ENCODE data around the gene TCP11L1.
A peak's percentile ranks its signal among the peaks of the same experiment; 100 is the strongest.

TCP11L1 gene

DNA sequence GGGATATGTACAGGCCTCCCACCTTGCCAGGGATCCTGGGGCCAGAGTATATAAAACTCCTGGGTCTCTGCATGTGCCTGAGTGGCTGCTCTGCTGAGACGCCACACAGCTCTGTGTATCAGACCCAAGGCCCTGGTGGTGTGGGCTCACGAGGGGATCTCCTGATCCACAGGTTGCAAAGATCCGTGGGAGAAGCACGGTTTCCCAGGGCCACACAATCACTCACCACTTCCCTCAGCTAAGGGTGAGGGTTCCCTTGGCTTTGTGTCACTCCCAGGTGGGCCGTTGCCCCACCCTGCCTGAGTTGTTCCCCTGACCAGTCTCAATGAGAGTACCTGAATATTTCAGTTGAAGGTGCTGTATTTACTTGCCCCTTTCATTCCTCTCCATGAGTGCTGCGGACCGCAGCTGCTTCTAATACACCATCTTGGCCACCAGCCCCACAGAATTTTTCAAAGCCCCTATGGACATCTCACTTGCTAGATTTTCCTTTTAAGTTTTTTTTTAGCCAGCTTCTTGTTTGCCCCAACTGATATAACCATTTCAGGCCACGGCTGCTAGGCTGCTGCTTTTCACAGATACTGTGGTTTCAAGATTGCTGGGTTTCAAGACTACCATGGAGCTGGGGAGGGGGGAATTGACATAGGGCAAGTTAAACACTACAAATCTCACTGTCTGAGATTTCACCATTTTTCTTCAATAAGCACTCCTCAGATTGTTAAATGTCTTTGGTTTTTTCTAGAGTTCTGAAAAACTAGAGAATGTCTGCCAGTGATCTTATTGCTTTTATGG lies 37.4 kb upstream of the TCP11L1 start:
- DNase-seq (ENCODE audit: low read depth), result no peak
- H3K4me3 ChIP-seq (ENCODE audit: control insufficient read depth, low read depth, low read length), result no peak overlapping the region
- no peak for TF ChIP-seq CTCF (IDR thresholded peaks at IDR 0.05; ENCODE audit: control insufficient read depth, insufficient read depth, low read depth, low read length, missing control alignments)

DNA sequence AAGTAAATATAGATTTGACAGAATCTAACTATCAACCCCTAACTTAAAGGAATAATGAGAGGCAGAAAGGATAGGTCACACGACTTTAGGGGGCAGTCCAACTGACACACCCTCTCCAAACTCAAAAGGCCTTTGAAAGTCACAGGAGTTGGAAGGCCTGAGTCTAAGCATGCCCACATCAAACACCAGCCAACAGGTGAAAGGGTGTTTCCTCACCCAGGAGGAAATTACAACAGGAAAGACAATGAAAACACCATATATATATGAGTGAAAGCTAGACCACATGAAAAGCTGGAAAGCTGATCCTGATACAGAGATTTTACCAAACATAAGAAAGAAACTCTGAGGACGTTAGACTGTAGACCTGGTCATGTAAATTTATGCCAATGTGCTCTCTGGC lies 34.2 kb upstream of the TCP11L1 start:
- TF ChIP-seq CTCF (IDR thresholded peaks at IDR 0.05; ENCODE audit: control insufficient read depth, insufficient read depth, low read depth, low read length, missing control alignments), result no peak
- DNase-seq (ENCODE audit: low read depth), result no peak
- H3K4me3 ChIP-seq (ENCODE audit: control insufficient read depth, low read depth, low read length), result no peak overlapping the region

DNA sequence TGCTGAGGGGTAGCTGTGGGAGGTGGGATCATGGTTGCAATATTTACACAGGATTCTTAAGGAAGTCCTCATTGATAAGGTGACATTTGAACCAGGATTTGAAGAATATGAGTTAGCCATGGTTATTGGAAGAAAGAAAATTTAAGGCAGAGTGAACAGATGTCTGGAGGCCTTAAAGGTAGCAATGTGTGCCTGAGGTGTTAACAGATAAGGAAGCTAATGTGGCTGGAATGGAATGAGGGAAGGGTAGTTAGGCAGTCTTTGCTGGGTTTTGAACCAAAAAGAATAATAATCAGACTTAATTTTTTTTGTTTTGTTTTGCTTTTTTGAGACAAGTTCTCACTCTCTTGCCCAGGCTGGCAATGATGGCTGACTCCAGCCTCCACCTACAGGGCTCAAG lies 33.4 kb upstream of the TCP11L1 start:
- TF ChIP-seq CTCF (IDR thresholded peaks at IDR 0.05; ENCODE audit: control insufficient read depth, insufficient read depth, low read depth, low read length, missing control alignments), result no peak
- DNase-seq (ENCODE audit: low read depth), result no peak
- H3K4me3 ChIP-seq (ENCODE audit: control insufficient read depth, low read depth, low read length), result no peak overlapping the region

- H3K4me3 ChIP-seq (ENCODE audit: control insufficient read depth, low read depth, low read length), result no peak overlapping the region
- no peak for TF ChIP-seq CTCF (IDR thresholded peaks at IDR 0.05; ENCODE audit: control insufficient read depth, insufficient read depth, low read depth, low read length, missing control alignments)
- no peak for DNase-seq (ENCODE audit: low read depth)
Observed at GRCh38 chr11:33013755-33014154, 25.6 kb upstream of the TCP11L1 start.

DNA sequence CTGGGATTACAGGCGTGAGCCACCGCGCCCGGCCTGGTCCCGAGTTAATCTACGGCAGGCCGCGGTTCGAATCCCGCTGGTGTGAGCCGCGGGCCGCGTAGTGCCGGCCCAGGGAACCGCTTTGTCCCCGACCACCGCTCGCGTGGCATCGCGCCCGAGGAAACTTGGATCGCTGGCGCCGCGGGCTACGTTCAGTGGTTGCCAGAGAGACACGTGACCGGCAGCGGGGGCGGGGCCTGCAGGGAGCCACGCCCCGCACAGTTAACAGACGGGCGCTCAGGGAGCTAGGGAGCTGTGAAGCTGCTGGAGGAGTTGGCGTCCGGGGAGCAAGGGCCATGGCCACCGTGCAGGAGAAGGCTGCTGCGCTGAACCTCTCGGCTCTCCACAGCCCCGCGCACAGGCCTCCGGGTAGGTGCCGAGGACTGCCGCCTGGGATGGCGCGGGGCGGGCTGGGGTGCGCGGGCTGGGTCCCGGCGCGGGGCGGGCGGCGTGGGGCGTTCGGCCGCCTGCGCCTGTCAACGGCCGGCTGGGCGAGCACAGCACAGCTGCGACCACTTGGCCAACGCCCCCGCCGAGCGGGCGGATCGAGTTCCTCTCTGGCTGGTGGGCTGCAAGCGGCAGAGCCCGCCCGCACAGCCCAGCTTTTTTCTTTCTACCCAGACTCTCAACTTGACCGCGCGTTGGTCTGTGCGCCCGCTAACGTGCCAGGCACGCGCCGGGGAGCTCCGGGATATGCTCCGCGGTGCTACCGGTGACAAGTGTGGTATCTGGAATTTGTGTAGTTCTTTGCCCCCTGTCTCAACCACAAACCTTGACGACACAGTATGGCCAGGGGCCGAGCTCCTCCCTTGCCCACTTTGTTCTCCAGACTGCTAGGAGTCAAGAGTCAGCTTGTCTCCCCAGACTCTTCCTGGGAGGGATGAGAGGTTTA lies 23.5 kb upstream of the TCP11L1 start, which contains the start of gene DEPDC7:
Gene DEPDC7, plus strand, starts transcription at position 258 of the 931 bp plus-strand sequence. Its CDS starts 78 bp downstream, at position 336.
- no peak for DNase-seq (ENCODE audit: low read depth)
- H3K4me3 ChIP-seq (ENCODE audit: control insufficient read depth, low read depth, low read length), result peak within 1 kb of the TSS; percentile 66
- no peak for TF ChIP-seq CTCF (IDR thresholded peaks at IDR 0.05; ENCODE audit: control insufficient read depth, insufficient read depth, low read depth, low read length, missing control alignments)

DNA sequence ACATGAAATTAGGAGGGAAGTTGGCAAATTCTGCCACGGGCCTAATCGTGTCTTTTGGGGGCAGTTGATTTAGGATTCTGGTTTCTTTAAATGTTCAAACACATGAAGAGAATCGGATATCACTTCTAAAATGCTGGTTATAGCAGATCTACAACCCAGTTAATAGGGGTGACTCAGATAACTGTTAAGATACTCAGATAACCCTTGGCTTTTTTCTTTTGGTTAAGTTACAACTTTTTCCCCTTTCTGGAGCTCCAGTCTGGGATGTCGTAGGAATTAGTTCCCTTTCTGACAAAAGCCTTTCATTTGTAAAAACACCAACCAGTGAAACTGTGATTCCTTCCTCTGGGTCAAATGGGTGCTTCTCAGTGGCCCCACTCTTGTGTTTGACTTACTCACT lies 22.7 kb upstream of the TCP11L1 start:
- peak overlapping the region; percentile 66 for H3K4me3 ChIP-seq (ENCODE audit: control insufficient read depth, low read depth, low read length)
- DNase-seq (ENCODE audit: low read depth), result no peak
- TF ChIP-seq CTCF (IDR thresholded peaks at IDR 0.05; ENCODE audit: control insufficient read depth, insufficient read depth, low read depth, low read length, missing control alignments), result no peak

All from AG09309 (cell line).